A549 treated with AZD9567 at 1 μM for 4 hours (cell line): ENCODE measurements around the gene ABCB6. TPM values are rescaled to one million over a fixed set of nuclear protein-coding genes. Genes with fewer than 3 reads are reported as not detected.

Experiments used
- total RNA-seq: library from RNA; stranded (reverse); fragments of 200-300 nt; extraction: Qiagen RNA extraction; gene quantifications from 5 replicates; pipeline ENCODE4 v1.2.3, GENCODE V29; 2022; ENCODE audit not compliant: insufficient read depth

Gene ABCB6
- 27.7 to 35.3 TPM (median 30.6 TPM) in 5 replicates for total RNA-seq

DNA sequence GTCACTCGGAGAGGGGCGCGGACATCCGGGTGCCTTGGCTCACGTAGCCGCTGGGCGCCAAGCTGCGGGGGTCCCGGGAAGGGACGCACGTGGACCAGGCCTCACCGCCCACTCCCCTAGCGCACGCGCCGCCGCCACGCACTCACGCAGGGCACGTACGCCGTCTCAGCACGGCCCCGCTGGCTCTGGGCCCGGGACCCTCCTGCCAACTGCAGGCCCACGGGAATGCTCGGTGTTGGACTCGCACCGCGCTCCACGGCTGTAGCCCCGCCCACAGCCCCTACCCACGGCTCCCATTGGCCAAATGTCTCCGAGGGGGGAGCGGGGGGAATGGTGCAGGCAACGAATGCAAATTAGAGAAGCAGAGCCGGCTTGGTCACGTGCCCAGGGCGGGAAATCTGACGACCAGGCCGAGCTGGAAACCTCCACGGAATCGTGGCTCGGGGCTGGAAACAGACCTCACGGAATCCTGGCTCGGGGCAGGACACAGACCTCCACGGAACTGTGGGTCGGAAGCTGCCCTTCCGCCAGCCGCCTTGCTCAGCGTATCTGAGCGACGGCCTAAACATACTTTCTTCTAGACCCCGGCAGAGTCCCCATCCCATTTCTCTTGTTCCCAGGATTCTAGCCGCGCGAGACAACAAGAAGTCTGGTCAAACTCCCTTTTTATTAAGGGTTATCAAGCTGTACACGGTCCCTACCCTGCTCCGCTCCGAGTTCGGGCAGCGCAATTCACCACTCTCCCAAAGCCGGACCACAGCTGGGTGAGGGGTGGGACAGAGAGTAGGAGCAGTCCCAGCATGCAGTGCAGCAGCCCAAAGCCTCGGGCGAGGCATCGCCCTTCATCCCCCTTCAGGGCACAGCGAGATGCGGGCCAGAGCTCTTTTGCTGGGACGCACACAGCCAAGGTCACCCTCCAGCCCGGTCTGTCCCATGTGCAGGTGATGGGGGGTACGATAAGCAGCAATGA is at the start of gene ABCB6:
ABCB6 (minus strand) TSS at position 227 of the 970 bp plus-strand sequence. CDS start 285 bp downstream, outside the sequence.

DNA sequence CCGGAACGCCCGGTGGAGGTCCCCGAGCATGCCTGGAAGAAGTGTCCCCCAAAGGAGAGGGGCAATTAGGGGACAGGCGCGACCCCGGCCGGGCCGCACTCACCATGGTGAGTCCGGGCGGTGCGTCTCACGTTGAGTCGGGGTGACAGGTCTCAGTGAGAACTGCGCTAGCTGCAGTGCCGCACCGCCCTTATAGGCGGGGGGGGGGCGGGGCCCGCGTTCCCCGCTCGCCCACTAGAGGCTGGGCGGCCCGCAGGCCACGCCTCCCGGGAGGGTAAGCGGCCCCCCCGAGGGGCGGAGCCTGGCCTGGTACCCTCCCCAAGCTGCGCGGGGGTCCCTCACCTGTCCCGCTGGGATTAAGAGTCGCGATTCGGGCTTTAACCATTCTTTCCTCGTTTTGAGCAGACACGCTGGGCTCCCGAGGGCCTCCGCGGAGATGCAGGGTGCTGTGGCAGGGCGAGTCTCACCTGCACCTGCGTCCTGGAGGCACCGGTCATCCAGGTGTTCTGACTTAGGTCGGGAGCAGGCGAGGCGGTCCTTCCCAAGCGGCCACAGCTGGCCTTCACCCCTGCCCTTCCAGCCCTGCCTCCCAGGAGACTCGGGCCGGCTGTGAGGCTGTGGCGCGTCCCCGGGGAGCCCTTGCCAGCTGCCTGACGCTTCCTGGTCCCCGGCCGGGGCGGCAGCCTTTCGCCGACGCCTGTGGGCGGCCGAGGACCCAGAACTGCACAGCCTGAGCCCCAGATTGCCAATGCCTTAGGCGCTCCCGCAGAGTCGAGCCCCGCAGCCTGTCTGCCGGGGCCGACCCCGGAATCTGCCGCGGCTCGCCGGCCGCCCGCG is 35.2 kb upstream of the ABCB6 start, which contains the start of gene TUBA4A:
TUBA4A (minus strand) TSS at position 166 of the 837 bp plus-strand sequence; CDS start at position 106, 60 bp downstream.

DNA sequence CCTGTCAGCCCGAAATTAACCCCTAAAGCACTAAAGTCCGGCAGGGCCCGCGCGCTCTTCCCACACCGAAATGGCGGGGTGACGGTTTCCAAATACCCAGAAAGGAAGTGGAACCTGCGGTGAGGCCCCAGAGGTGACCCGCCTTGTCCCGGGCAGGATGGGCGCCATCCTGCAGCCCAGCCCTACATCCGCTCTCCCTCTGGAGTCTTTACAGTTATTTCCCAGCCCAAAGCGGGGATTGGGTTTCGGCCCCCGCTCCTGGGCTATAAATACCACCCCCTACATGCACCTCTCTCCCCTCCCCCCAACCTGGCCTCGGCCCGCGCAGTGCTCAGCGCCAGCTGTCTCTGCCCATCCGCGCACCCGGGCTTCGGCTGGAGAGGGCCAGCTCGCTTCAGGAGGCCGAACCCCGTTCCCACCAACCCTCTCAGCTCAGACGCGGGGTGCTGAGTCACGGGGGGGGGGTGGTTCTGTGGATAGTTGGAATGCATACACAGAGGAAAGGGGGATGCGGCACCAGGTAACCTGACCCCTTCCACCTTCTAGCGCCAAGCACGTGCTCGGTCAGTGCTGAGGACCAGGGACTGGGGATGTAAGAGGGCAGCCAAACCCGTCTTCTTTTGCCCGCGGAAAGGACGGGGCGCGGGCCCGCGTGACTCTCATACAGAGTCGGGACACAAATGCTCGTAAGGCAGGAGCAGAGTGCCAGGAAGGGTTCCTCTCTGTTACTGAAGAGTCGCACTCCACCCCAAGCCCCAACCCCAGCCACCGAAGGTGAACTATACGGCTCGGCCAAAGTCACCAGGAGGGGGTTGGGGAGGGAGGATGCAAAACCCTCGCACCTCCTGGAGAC is 34.4 kb upstream of the ABCB6 start, which contains the start of gene TUBA4B:
TUBA4B (plus strand) TSS at position 344 of the 853 bp plus-strand sequence; CDS start at position 509, 165 bp downstream.

DNA sequence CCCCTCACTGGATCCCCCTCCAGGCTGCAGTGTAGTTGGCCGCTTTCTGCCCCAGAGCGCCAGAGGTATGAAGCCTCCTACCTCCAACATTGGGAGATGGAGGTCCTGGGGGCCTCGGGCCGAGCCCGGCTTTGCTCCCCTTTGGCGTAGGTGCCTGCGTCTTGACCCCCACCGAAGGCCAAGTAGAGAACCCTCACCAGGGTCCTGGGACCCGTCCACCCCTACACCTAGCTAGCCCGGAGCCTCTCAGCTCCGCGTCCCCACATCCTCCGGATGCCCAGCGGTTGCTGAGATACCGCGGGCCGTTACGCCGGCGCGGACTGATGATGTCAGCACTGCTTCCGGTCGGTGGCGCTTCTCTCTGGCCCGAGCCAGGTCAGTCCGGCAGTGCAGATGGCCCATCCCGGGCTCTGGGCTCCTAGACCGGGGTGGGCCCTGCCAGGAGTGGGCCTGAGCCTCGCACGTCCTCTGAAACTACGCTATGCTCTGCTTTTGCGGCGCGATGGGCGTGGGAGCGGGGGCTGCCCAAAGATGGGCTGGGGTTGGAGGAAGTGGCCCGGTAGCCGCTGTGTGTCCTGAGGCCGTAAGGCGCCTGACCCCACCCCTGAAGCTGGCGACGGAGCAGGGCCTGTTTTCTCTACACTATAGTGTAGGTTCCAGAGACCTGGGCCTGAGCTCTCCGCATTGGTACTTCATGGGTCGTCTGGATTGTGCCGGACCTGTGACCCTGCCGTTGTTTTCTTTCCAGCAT is 26.6 kb upstream of the ABCB6 start, which contains the start of the genes GLB1L and STK16:
GLB1L (minus strand) TSS at position 297 of the 751 bp plus-strand sequence. CDS start 1,871 bp downstream, outside the sequence.
STK16 (plus strand) TSS at position 332 of the 751 bp plus-strand sequence. CDS start 521 bp downstream, outside the sequence.

DNA sequence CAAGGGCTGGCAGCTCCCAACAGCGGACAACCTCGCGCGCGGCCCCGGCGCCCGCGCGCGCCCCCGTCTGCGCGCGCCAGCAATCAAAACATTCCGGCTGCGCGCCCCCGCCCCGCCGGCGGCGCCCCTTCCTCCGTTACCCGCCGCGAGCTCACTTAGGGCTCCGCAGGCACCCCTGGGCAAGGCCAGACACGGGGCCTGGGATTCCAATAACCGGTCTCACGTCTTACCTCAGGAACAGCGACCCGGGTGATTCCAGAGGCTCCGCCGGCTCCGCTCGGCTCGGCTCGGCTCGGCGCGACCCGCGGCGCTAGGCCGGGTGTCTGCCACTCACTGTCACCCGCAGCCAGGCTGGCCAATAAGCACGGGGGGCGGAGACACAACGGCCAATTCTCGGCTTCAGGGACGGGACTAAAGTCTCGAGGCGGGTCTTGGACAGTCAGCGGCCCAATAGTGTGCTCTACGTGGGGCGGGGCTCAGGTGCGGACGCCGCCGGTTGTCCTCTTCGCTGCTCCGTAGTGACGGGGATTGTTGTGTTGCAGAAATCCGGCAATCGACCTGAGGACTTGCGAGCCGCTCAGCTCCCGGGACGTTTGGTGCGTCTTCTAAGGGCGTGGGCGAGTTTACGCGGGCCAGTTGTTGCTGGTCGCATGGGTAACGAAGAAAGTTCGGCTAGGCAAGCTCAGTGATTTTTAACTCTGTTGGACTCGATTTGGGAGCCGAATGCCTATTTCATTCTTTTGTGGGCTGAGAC is 10.7 kb upstream of the ABCB6 start, which contains the start of the genes ANKZF1 and ATG9A:
ANKZF1 (plus strand) TSS at position 502 of the 754 bp plus-strand sequence. CDS start 452 bp downstream, outside the sequence.
ATG9A (minus strand) TSS at position 332 of the 754 bp plus-strand sequence. CDS start 1,612 bp downstream, outside the sequence.

DNA sequence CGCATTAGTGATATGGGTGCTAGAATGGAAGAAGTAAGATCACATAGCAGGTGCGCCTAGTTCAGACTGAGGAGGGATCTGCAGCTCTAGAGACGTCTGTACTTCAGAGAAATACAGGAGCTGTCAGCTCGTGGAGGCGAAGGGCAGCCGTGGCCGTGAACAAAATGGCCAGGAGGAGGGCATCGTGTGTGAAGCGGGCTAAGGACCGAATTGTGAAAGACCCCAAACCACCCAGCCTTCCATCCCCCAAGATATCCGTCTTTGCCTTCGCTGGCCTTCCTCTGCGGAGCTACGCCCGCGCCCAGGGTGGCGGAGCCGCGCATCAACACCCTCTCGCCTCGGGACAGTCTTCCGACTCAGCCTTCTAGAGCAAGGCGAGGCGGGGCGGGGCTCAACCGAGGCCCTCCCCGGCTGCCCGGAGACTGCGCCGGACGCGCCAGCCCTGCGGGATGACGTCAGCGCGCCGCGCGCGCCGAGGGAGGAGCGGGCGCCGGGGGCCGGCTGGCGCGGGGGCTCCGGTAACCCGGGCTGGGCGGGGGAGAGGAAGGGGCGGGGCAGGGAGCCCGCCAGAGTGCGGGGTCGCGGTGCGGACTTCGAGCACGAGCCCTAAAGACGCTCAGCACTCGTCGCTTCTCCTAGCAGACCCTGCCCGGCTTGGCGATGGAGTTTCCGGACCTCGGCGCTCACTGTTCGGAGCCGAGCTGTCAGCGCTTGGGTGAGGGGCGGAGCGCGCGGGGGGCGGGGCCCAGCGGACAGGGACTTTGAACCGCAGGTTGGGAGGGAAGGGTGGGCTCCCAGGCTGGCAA is 12.2 kb downstream of the ABCB6 start, which contains the start of gene ZFAND2B:
ZFAND2B (plus strand) TSS at position 455 of the 806 bp plus-strand sequence; CDS start at position 661, 206 bp downstream.

DNA sequence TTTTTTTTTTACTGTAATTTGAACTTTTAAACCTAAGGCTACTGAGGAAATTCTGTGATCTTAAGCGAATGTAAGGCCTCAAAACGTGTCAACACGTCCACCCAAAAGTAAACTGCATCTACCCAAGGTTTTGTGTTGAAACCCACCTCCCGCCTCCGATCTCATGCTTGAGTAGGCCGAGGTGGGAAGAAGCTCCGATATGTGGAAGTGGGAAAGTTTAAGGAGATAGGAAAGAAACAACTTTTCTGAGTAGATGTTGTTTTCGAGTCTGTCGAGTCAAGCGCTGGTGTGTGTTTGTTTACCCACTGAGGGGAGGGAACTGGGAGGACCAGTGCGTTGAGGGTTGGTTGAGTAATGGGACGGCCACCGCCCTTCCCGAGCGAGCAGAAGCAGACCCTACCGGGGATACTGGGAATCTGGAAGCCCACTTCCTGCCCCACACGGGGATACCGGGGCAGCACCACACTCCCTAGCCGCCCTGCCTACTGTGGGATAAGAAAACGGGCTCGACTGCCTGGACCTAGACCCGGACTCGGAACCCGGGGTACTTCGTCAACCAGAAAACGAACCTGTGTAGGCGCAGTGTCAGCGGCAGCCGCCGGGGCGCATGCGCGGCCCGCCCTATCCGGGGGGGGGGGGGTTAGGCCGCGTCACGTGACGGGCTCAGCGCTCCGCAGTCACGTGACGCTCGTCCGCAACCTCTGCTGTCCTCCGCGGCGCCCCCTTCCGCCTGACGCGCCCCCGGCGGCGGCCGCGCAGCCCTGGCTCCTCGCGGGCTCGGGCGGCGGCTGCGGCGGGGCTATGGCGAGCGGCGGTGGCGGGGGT is 41.0 kb downstream of the ABCB6 start, which contains the start of gene RETREG2:
RETREG2 (plus strand) TSS at position 724 of the 825 bp plus-strand sequence; CDS start at position 802, 78 bp downstream.

DNA sequence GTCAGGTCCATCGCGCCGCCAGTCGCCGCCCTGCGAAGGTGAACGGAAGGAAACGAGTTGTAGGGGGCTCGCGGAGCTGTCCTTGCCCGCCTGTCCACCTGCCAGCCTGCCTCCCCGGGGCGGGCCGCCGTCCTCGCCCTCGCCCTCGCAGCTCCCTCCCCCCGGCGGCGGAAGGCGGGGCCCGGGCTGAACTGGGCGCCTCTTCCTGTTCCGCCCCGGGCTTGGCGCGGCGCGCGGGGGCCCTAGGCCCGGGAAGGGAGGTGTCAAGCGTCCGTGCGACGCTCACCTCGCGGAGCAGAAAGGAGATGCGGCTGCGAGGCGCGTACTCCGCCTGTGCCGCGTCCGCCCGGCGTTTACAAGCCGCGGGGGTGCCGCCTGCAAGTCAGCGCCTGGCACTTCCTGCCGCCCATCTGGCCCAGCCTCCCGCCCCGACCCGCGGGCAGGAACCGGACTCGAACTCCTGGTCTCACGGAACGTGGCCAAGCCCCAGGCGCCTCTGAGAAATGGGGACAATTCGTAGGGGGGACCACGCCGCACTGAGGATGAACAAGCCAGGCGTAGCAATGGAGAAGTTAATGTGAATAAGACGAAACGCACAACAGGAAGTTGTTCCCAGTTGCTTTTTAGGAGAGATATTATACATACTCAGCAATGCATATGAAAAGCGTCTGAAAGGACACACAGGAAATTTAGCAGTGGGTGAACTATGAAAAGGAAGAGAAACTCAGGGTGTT is 41.8 kb downstream of the ABCB6 start, which contains the start of gene CNPPD1:
CNPPD1 (minus strand) TSS at position 108 of the 734 bp plus-strand sequence; CDS start at position 11, 97 bp downstream.

DNA sequence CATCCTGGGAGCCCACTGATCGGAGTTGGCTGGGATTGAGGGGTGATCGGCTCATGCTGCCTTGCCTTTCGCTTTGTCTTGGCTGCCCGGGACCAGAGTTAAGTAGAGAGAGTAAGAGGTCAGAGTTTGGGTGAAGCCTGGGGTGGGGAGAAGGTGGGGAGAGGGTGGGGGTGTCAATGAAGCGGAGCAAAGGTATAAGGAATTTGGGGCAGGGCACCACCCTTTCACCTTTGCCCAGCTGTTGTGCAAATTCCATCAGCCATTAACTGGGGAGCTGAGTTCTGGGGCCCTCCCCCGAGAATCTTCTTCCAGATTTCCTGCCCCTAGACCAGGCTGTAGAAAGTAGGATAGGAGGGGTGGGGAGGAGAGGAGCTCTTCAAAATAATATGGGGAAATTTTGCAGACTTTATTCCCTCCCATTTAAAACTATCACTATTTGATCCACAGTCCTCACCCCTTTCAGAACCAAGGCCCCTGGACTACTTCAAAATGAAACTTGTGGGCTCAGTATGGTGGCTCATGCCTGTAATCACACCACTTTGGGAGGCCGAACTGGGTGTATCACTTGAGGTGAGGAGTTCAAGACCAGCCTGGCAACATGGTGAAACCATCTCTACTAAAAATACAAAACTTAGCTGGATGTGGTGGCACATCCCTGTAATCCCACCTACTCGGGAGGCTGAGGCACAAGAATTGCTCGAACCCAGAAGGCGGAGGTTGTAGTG is 48.7 kb downstream of the ABCB6 start, which contains the start of gene SLC23A3:
SLC23A3 (minus strand) TSS at position 100 of the 725 bp plus-strand sequence; CDS start at position 55, 45 bp downstream.

DNA sequence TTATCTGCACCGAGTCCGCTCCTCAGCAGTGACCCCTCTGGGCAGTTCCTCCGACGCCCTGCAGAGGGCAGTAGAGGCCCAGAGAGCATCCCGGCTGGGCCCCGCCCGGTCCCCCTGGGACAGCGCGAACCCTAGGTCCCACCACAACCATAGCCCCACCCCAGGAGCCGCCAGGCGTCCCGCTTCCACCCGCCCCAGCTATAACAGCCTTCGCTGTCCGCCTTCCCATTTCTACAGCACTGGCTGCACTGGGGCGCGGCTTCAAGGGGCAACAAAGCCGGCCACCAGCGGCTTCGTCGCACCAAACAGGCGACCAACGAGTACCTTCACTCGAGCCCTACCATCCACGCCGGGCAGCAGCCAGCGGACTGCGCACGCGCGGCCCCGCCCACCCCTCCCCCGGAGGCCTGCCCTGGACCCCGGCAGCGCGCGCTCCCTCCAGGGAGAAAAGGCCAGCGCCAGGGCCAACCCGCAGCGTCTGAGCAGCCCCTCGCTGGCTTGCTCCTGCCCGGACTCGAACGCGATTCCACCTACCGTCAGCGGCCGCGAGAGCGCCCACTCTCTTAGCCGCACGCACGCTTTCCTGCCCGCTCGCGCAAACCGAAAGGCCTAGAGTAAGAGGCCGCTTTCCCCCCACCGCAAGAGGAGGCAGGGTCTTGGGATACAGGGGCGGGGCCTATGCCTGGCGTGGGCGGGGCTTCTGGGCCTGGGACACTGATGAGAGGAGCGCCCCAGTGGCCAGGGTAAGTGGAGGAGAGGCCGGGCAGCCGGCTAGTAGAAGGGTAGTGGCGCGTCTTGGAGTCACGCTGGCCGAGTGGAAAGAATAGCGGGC is 58.4 kb downstream of the ABCB6 start, which contains the start of gene NHEJ1:
NHEJ1 (minus strand) TSS at position 630 of the 832 bp plus-strand sequence. CDS start 2,453 bp downstream, outside the sequence.

